BLaER1 treated with 17β-estradiol and CSF1 and Interleukin-3, amounts not matched to agents 10 nM and 100 nM (cell line): ENCODE results near the gene UTF1.

Source experiments
- H3K27ac ChIP-seq, 11 experiments: shearing (Covaris generic); formaldehyde crosslinking; 2 replicates each; pipeline ENCODE4 v1.8.1; 2022
- H3K27me3 ChIP-seq, 11 experiments: shearing (Covaris generic); formaldehyde crosslinking; 2 replicates each; pipeline ENCODE4 v1.8.1; 2022
- H3K36me3 ChIP-seq, 11 experiments: shearing (Covaris generic); formaldehyde crosslinking; 2 replicates each; pipeline ENCODE4 v1.8.1; 2022
- H3K4me1 ChIP-seq, 10 experiments: shearing (Covaris generic); formaldehyde crosslinking; 2 replicates each; pipeline ENCODE4 v1.8.1; 2022
- H3K4me2 ChIP-seq, 11 experiments: shearing (Covaris generic); formaldehyde crosslinking; 2 replicates each; pipeline ENCODE4 v1.8.1; 2022
- H3K4me3 ChIP-seq, 10 experiments: shearing (Covaris generic); formaldehyde crosslinking; 2 replicates each; pipeline ENCODE4 v1.8.1; 2022
- H3K9ac ChIP-seq, 11 experiments: shearing (Covaris generic); formaldehyde crosslinking; 2 replicates each; pipeline ENCODE4 v1.8.1; 2022
- H3K9me3 ChIP-seq, 11 experiments: shearing (Covaris generic); formaldehyde crosslinking; replicated peaks in 1 of 11; 2 replicates each; pipeline ENCODE4 v1.8.1; 2022
- H4K20me1 ChIP-seq, 11 experiments: shearing (Covaris generic); formaldehyde crosslinking; 2 replicates each; pipeline ENCODE4 v1.8.1; 2022
- Cebpa-rat ChIP-seq, 11 experiments: shearing (Covaris generic); IDR thresholded peaks; 2 replicates each; pipeline ENCODE4 v1.8.1; 2022

The UTF1 gene

GRCh38 chr10:133185916-133186315 lies 44.1 kb upstream of the UTF1 start:
- H3K36me3 ChIP-seq: no peaks in the 10 kb centered on the region
- H4K20me1 ChIP-seq: peaks cover 0 to 64% (median 27%) of the 10 kb centered on the region in 11 experiments; a peak in 16 of 22 replicates
- no peak for TF ChIP-seq Cebpa-rat (IDR thresholded peaks at IDR 0.05)
- no peaks in the 10 kb centered on the region for H3K9me3 ChIP-seq
- peak overlapping the region in 8 of 10 experiments; percentile 1 to 63 (median 56); a peak in 14 of 20 replicates for H3K4me3 ChIP-seq
- peaks cover 27 to 83% (median 73%) of the 10 kb centered on the region in 10 experiments for H3K4me1 ChIP-seq
- H3K9ac ChIP-seq: peak overlapping the region in 8 of 11 experiments; percentile 41 to 77 (median 62); a peak in 14 of 22 replicates
- peak overlapping the region; percentile 69 to 100 (median 99) for H3K4me2 ChIP-seq
- H3K27me3 ChIP-seq: peaks cover 0 to 68% (median 16%) of the 10 kb centered on the region in 11 experiments; a peak in 19 of 22 replicates
- H3K27ac ChIP-seq: peak overlapping the region in 7 of 11 experiments; percentile 32 to 83 (median 70); a peak in 13 of 22 replicates

DNA sequence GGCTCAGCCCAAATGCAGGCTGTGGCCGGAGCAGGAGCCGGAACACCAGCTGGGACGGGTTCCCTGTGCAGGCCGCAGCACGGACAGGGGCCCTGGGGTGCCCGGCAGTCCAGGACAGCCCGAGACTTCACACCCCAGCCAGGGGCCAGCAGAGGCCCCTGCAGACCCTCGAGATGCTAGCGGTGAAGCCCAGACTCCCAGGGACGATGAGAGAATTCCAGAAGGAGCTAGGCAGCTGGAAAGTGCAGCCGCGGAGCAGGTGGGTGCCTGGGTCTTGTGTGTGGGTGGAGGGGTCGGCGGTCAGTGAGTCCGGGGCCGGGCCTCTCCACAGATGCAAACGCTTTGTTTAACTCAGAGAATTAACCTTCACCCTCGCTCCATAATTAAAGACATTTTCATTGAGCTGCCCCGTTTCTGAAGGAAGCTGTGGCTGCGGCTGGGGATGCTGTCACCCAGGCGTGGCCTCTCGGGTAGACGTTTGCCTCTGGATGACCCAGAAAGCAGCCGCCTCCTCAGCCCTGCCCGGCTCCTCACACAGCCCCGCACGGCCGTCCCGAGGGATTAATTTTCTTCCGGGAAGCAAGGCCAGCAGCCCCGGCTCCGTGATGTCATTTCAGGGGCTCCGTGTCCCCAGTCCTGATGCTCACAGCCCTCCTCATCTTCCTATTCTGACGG lies 43.5 kb upstream of the UTF1 start:
- peaks cover 0 to 62% (median 16%) of the 10 kb centered on the region in 11 experiments; a peak in 19 of 22 replicates for H3K27me3 ChIP-seq
- peak overlapping the region in 7 of 11 experiments; percentile 32 to 83 (median 70); a peak in 13 of 22 replicates for H3K27ac ChIP-seq
- H3K4me2 ChIP-seq: peak overlapping the region; percentile 69 to 100 (median 99)
- peaks cover 27 to 77% (median 73%) of the 10 kb centered on the region in 10 experiments for H3K4me1 ChIP-seq
- peak overlapping the region in 8 of 11 experiments; percentile 41 to 77 (median 62); a peak in 15 of 22 replicates for H3K9ac ChIP-seq
- peak overlapping the region in 9 of 10 experiments; percentile 1 to 63 (median 55); a peak in 16 of 20 replicates for H3K4me3 ChIP-seq
- peaks cover 0 to under 1% (median 0%) of the 10 kb centered on the region in 11 experiments; a peak in 1 of 22 replicates for H3K36me3 ChIP-seq
- peaks cover 0 to 5% (median under 1%) of the 10 kb centered on the region in 11 experiments; a peak in 9 of 22 replicates for H3K9me3 ChIP-seq
- no peak for TF ChIP-seq Cebpa-rat (IDR thresholded peaks at IDR 0.05)
- peaks cover 0 to 57% (median 27%) of the 10 kb centered on the region in 11 experiments; a peak in 16 of 22 replicates for H4K20me1 ChIP-seq

GRCh38 chr10:133187091-133187905 lies 42.7 kb upstream of the UTF1 start:
- peaks cover 0 to 50% (median 26%) of the 10 kb centered on the region in 11 experiments; a peak in 16 of 22 replicates for H4K20me1 ChIP-seq
- H3K9ac ChIP-seq: peak overlapping the region in 8 of 11 experiments; percentile 41 to 77 (median 62); a peak in 14 of 22 replicates
- peak overlapping the region; percentile 69 to 100 (median 99) for H3K4me2 ChIP-seq
- peak overlapping the region in 8 of 10 experiments; percentile 15 to 63 (median 56); a peak in 15 of 20 replicates for H3K4me3 ChIP-seq
- H3K4me1 ChIP-seq: peaks cover 27 to 70% (median 68%) of the 10 kb centered on the region in 10 experiments
- H3K36me3 ChIP-seq: peaks cover 0 to 3% (median 0%) of the 10 kb centered on the region in 11 experiments; a peak in 1 of 22 replicates
- peaks cover 7 to 13% (median 8%) of the 10 kb centered on the region in 11 experiments; a peak in 17 of 22 replicates for H3K9me3 ChIP-seq
- peaks cover 0 to 57% (median 13%) of the 10 kb centered on the region in 11 experiments; a peak in 19 of 22 replicates for H3K27me3 ChIP-seq
- TF ChIP-seq Cebpa-rat (IDR thresholded peaks at IDR 0.05): no peak
- H3K27ac ChIP-seq: peak overlapping the region in 6 of 11 experiments; percentile 24 to 83 (median 70); a peak in 10 of 22 replicates

- Histone ChIP-seq H3K4me3 (no peak overlapping the region), H3K4me1 (peaks cover 22 to 62% (median 60%) of the 10 kb centered on the region in 10 experiments), H3K27me3 (peaks cover 0 to 49% (median 6%) of the 10 kb centered on the region in 11 experiments; a peak in 18 of 22 replicates), H4K20me1 (peaks cover 0 to 42% (median 18%) of the 10 kb centered on the region in 11 experiments; a peak in 16 of 22 replicates), H3K9me3 (peaks cover 7 to 19% (median 9%) of the 10 kb centered on the region in 11 experiments; a peak in 18 of 22 replicates), H3K36me3 (peaks cover 0 to 3% (median 0%) of the 10 kb centered on the region in 11 experiments; a peak in 1 of 22 replicates), H3K9ac (no peak overlapping the region), H3K27ac (no peak overlapping the region), H3K4me2 (peak overlapping the region in 9 of 11 experiments; percentile 15 to 99 (median 65); a peak in 17 of 22 replicates)
- TF ChIP-seq Cebpa-rat (IDR thresholded peaks at IDR 0.05): no peak
Measured at GRCh38 chr10:133187906-133188681, 41.9 kb upstream of the UTF1 start.

DNA sequence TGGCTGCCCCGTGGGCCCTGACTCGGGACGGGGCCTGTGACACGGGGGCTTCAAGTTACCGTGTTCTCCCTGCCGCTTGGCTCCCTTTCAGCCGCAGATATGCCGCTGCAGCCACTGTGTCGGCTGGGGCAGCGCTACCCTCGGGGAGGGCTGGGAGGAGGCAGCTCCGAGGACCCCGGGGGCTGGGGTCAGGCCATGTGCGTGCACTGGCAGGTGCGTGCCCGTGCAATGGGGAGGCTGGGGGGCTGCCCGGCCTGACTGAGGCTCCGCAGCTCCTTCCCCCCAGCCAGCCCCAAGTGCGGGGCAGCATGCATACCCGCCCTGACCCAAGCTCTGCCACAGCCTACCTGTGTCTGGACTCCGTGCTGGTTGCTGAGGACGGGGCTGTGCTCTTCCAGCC lies 40.8 kb upstream of the UTF1 start:
- TF ChIP-seq Cebpa-rat (IDR thresholded peaks at IDR 0.05): no peak
- H3K27ac ChIP-seq: no peak overlapping the region
- H3K4me3 ChIP-seq: no peak overlapping the region
- H3K36me3 ChIP-seq: peaks cover 0 to 3% (median 0%) of the 10 kb centered on the region in 11 experiments; a peak in 1 of 22 replicates
- peak overlapping the region in 10 of 11 experiments; percentile 29 to 77 (median 58); a peak in 17 of 22 replicates for H3K4me2 ChIP-seq
- peaks cover 0 to 31% (median 18%) of the 10 kb centered on the region in 11 experiments; a peak in 16 of 22 replicates for H4K20me1 ChIP-seq
- peaks cover 18 to 50% (median 48%) of the 10 kb centered on the region in 10 experiments for H3K4me1 ChIP-seq
- 0 out of 22 replicates have a peak overlapping the region, but pooled peaks of 1 of the 11 experiments have one; percentile 5 for H3K9ac ChIP-seq
- peaks cover 8 to 31% (median 13%) of the 10 kb centered on the region in 11 experiments; a peak in 19 of 22 replicates for H3K9me3 ChIP-seq
- H3K27me3 ChIP-seq: peaks cover 0 to 37% (median 0%) of the 10 kb centered on the region in 11 experiments; a peak in 9 of 22 replicates

GRCh38 chr10:133189726-133190125 lies 40.3 kb upstream of the UTF1 start:
- Histone ChIP-seq H3K9ac (no peak overlapping the region), H4K20me1 (peaks cover 0 to 26% (median 15%) of the 10 kb centered on the region in 11 experiments; a peak in 16 of 22 replicates), H3K27me3 (peaks cover 0 to 32% (median 0%) of the 10 kb centered on the region in 11 experiments; a peak in 9 of 22 replicates), H3K9me3 (peaks cover 8 to 31% (median 14%) of the 10 kb centered on the region in 11 experiments; a peak in 19 of 22 replicates), H3K4me1 (peaks cover 18 to 45% (median 44%) of the 10 kb centered on the region in 10 experiments), H3K4me2 (peak overlapping the region in 3 of 11 experiments; percentile 59 to 64 (median 61); a peak in 2 of 22 replicates), H3K36me3 (peaks cover 0 to 3% (median 0%) of the 10 kb centered on the region in 11 experiments; a peak in 1 of 22 replicates), H3K4me3 (no peak overlapping the region), H3K27ac (no peak overlapping the region)
- no peak for TF ChIP-seq Cebpa-rat (IDR thresholded peaks at IDR 0.05)

DNA sequence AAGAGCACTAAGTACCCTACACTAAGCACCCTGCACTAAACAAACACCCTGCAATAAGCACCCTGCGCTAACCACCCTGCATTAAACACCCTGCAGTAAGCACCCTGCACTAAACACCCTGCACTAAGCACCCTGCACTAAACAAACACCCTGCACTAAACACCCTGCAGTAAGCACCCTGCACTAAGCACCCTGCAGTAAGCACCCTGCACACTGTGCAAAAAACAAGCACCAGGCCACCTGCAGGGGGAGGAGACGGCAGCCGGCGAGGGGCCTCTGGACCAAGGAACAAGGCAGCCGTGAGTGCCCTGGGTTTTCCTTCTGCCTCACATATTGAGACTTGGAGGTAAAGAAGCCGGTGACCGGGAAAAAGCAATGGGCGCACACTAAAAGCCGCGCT lies 39.8 kb upstream of the UTF1 start:
- H3K9ac ChIP-seq: no peak overlapping the region
- H3K4me1 ChIP-seq: peaks cover 18 to 40% (median 39%) of the 10 kb centered on the region in 10 experiments
- peaks cover 8 to 31% (median 14%) of the 10 kb centered on the region in 11 experiments; a peak in 19 of 22 replicates for H3K9me3 ChIP-seq
- TF ChIP-seq Cebpa-rat (IDR thresholded peaks at IDR 0.05): no peak
- no peak overlapping the region for H3K4me2 ChIP-seq
- peaks cover 0 to 22% (median 14%) of the 10 kb centered on the region in 11 experiments; a peak in 16 of 22 replicates for H4K20me1 ChIP-seq
- peaks cover 0 to 27% (median 0%) of the 10 kb centered on the region in 11 experiments; a peak in 7 of 22 replicates for H3K27me3 ChIP-seq
- H3K36me3 ChIP-seq: peaks cover 0 to 3% (median 0%) of the 10 kb centered on the region in 11 experiments; a peak in 1 of 22 replicates
- H3K27ac ChIP-seq: no peak overlapping the region
- H3K4me3 ChIP-seq: no peak overlapping the region
